GM12878 (cell line): ENCODE data around the gene PSMB8. TPM values are rescaled to one million over a fixed set of nuclear protein-coding genes. Genes with fewer than 3 reads are reported as not detected.

Source experiments
- ATAC-seq: fragments of 200-7000 bp; cut with Tn5 transposase; 3 replicates; pipeline ENCODE4 v1.9.1; 2020; ENCODE audit warnings: mild to moderate bottlenecking, moderate library complexity
- BruUV-seq: library from RNA; stranded (reverse); fragments of 400-500 nt; replicated peaks from 2 replicates; lab custom pipeline; 2021; lab: Mats Ljungman, UMichigan
- CTCF ChIA-PET: fragments of 300-600 bp; sonication (Branson Sonifier 250); formaldehyde crosslinking; extraction: SDS; loops from one replicate; lab custom pipeline; 2021; ENCODE audit warnings: inconsistent platforms; lab: Yijun Ruan, JAX
- POLR2A ChIA-PET: fragments of 350-600 bp; formaldehyde crosslinking; extraction: SDS; loops from one replicate; lab custom pipeline; 2021; ENCODE audit warnings: inconsistent platforms; lab: Charles Lee
- RAD21 ChIA-PET: fragments of 300-600 bp; sonication (Branson Sonifier 250); formaldehyde crosslinking; loops from one replicate; lab custom pipeline; 2023; ENCODE audit warnings: antibody characterized with exemption; ENCODE audit not compliant: unreplicated experiment; lab: Charles Lee
- SMC1A ChIA-PET: fragments of 300-600 bp; sonication (Branson Sonifier 250); formaldehyde crosslinking; loops from one replicate; lab custom pipeline; 2023; ENCODE audit not compliant: unreplicated experiment, uncharacterized antibody; lab: Charles Lee
- DNase-seq: peaks from one replicate; pipeline ENCODE4 v3.0.0-alpha.2; 2011; ENCODE audit warnings: low read depth, low spot score
- FAIRE-seq: peaks from 3 replicates; lab custom pipeline; 2011; peaks lifted over from hg19 to GRCh38; lab: Jason Lieb, UNC
- H2AFZ ChIP-seq: 2 replicates; pipeline ENCODE4 v1.6.0; 2011; ENCODE audit warnings: low read depth, low read length, control low read depth; ENCODE audit not compliant: control insufficient read depth
- H3K27ac ChIP-seq: 2 replicates; pipeline ENCODE4 v1.5.1; 2011; ENCODE audit warnings: control low read depth; ENCODE audit not compliant: control insufficient read depth, insufficient read depth
- H3K27me3 ChIP-seq, 2 experiments: replicated peaks in 1 of 2; 2 replicates each; pipeline versions ENCODE4 v1.6.0 to v1.6.1; 2011; ENCODE audit warnings: low read length in 1 of 2; ENCODE audit not compliant: control insufficient read depth in 2 of 2, insufficient read depth in 2 of 2
- H3K36me3 ChIP-seq, 2 experiments: 2 replicates each; pipeline ENCODE4 v1.5.1; 2011; ENCODE audit warnings: low read length in 1 of 2; ENCODE audit not compliant: control insufficient read depth in 2 of 2, insufficient read depth in 2 of 2
- H3K4me1 ChIP-seq: 2 replicates; pipeline ENCODE4 v1.6.1; 2011; ENCODE audit warnings: mild to moderate bottlenecking, low read length, moderate library complexity, mixed read lengths; ENCODE audit not compliant: control insufficient read depth, insufficient read depth
- H3K4me2 ChIP-seq: 2 replicates; pipeline ENCODE4 v1.6.0; 2011; ENCODE audit warnings: control low read depth; ENCODE audit not compliant: control insufficient read depth, insufficient read depth
- H3K4me3 ChIP-seq: fragments of 200-600 bp; sonication (generic); 2 replicates; pipeline ENCODE4 v1.5.1; 2016
- H3K79me2 ChIP-seq: 2 replicates; pipeline ENCODE4 v1.6.0; 2011; ENCODE audit warnings: low read length; ENCODE audit not compliant: control insufficient read depth, insufficient read depth
- H3K9ac ChIP-seq: 2 replicates; pipeline ENCODE4 v1.8.0; 2011; ENCODE audit warnings: low read length, control low read depth, mixed read lengths; ENCODE audit not compliant: control insufficient read depth, insufficient read depth
- H3K9me3 ChIP-seq: replicated peaks from 3 replicates; pipeline ENCODE4 v1.5.1; 2011; ENCODE audit warnings: mild to moderate bottlenecking, low read length; ENCODE audit not compliant: control insufficient read depth, insufficient read depth
- H4K20me1 ChIP-seq: 2 replicates; pipeline ENCODE4 v1.6.0; 2011; ENCODE audit not compliant: control insufficient read depth, insufficient read depth
- CHD4 ChIP-seq: fragments of 200-600 bp; sonication (generic); IDR thresholded peaks from 2 replicates; pipeline ENCODE4 v1.6.1; 2016; ENCODE audit warnings: mild to moderate bottlenecking
- CTCF ChIP-seq, 3 experiments: IDR thresholded peaks in 2 of 3; conservative IDR thresholded peaks in 1 of 3; 2 replicates each; pipeline ENCODE4 v1.5.1; 2011; ENCODE audit warnings: low read depth in 3 of 3, low read length in 3 of 3, mild to moderate bottlenecking in 3 of 3, control low read depth in 2 of 3, moderate library complexity in 2 of 3, inconsistent platforms in 1 of 3, mixed read lengths in 1 of 3; ENCODE audit not compliant: control insufficient read depth in 2 of 3, insufficient read depth in 1 of 3; ENCODE audit errors: extremely low read depth in 1 of 3
- PKNOX1 ChIP-seq: fragments of 450-650 bp; IDR thresholded peaks from 2 replicates; pipeline ENCODE4 v1.6.1; 2016; ENCODE audit warnings: mild to moderate bottlenecking
- RCOR1 ChIP-seq: conservative IDR thresholded peaks from 2 replicates; pipeline ENCODE4 v1.6.1; 2012; ENCODE audit warnings: low read depth, low read length, improper control_type of control experiment
- SREBF2 ChIP-seq: IDR thresholded peaks from 2 replicates; pipeline ENCODE4 v1.6.1; 2012; ENCODE audit warnings: mild to moderate bottlenecking, low read length
- YBX1 ChIP-seq: fragments of 450-650 bp; IDR thresholded peaks from 2 replicates; pipeline ENCODE4 v1.6.1; 2016; ENCODE audit warnings: antibody characterized with exemption
- WGBS: methylation state at CpG from one replicate; pipeline ENCODE4 v1.1.6; 2016; ENCODE audit warnings: low lambda C conversion rate; ENCODE audit not compliant: insufficient replicate concordance, insufficient coverage; ENCODE audit errors: missing lambda C conversion rate; 5-methylcytosine and 5-hydroxymethylcytosine counted together
- in situ Hi-C: fragments of 300-500 bp; cut with MboI; formaldehyde crosslinking; loops from 9 replicates; pipeline ENCODE4 v1.14.3; 2018; ENCODE audit warnings: mixed read lengths
- intact Hi-C: fragments of 100-400 bp; cut with micrococcal nuclease; formaldehyde crosslinking; loops from one replicate; pipeline ENCODE4 v1.14.2; 2022; ENCODE audit not compliant: unreplicated experiment
- polyA plus RNA-seq, 11 experiments: library from polyadenylated mRNA; depleted of rRNA in 4 of 11; unstranded in 6 of 11; stranded (reverse) in 5 of 11; fragments of >200 nt; fragmentation: Nextera tagmentation in 4 of 11; fragmentation: Illumina TruSeq in 1 of 11; extraction: Ambion mirVana in 4 of 11; extraction: Trizol in 1 of 11; gene quantifications; 1 replicate in 1 of 11; 2 replicates in 10 of 11; pipeline versions ENCODE4 v1.2.1 to v1.2.3, GENCODE V29; 2011 to 2016; ENCODE audit warnings: inconsistent platforms in 2 of 11, missing spikeins in 2 of 11, low read depth in 1 of 11
- total RNA-seq, 4 experiments: library from RNA; depleted of rRNA in 3 of 4; stranded (reverse); fragments of >200 nt in 3 of 4; fragmentation: Illumina TruSeq in 1 of 4; extraction: Trizol in 1 of 4; gene quantifications; 2 replicates each; pipeline versions ENCODE4 v1.2.1 to v1.2.3, GENCODE V29; 2013 to 2021
- TF ChIP-seq, protein P1 (sequence below): IDR thresholded peaks from 2 replicates; pipeline ENCODE4 v1.6.1; 2011; ENCODE audit warnings: mild to moderate bottlenecking, low read depth, low read length, moderate library complexity; ENCODE audit not compliant: insufficient replicate concordance

Gene PSMB8
- total and polyA plus RNA-seq, 10 of the 15 experiments (the other 5 are each of a cell fraction or from before 2014, with no cell fraction given), result 304 to 557 (median 379) TPM

DNA sequence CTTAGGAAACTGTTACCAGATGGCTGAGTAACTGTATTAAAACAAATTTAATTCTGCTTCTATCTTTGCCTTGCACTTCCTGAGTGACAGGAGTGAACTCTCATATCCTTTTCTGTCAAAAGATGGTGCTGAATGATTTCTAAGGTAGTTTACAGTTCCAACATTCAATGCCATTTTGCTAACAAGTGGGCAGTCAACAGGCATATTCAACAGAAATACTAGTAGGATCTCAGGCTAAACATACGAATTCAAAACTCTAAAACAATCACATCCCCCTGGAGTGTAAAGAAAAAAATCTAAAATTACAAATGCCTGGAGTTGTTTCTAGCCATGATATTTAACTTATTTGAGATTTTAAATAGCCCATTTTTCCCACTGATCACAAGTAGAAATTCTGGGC is 16.8 kb upstream of the PSMB8 start:
- no peaks in the 10 kb centered on the region for H4K20me1 ChIP-seq
- in situ Hi-C loops (no loop called here), intact Hi-C loops (no loop called here)
- H2AFZ ChIP-seq, result no peak overlapping the region
- ChIA-PET POLR2A (interaction anchor here (0.6 to 8.1 kb wide), 2 partner anchors 19 to 52 kb away, joined by 3 to 357 read pairs; partner anchors contain the start of genes PSMB8 and TAP2), RAD21 (interaction anchor here (1.0 kb wide), 1 partner anchor 22 kb away, joined by 4 read pairs; the partner anchor contains the start of gene TAP2), SMC1A (interaction anchor here (1.1 kb wide), 1 partner anchor 21 kb away, joined by 4 read pairs; no protein-coding TSS in a partner anchor), CTCF (interaction anchor here (1.0 to 8.0 kb wide), 5 partner anchors 7 to 124 kb away, joined by 3 to 299 read pairs (median 5); partner anchors contain the start of genes PSMB8 and TAP2)
- H3K36me3 ChIP-seq, result peaks cover 4 to 12% of the 10 kb centered on the region in 2 experiments
- H3K4me1 ChIP-seq, result peaks cover 28% of the 10 kb centered on the region
- no peak overlapping the region for H3K4me2 ChIP-seq
- H3K9ac ChIP-seq, result no peak overlapping the region
- peak overlapping the region; percentile 13; the same call in 1 of the 2 replicates for H3K27ac ChIP-seq
- peaks cover 18% of the 10 kb centered on the region for H3K79me2 ChIP-seq
- H3K9me3 ChIP-seq, result no peaks in the 10 kb centered on the region
- FAIRE-seq, result peak; percentile 47
- TF ChIP-seq, protein P1, sequence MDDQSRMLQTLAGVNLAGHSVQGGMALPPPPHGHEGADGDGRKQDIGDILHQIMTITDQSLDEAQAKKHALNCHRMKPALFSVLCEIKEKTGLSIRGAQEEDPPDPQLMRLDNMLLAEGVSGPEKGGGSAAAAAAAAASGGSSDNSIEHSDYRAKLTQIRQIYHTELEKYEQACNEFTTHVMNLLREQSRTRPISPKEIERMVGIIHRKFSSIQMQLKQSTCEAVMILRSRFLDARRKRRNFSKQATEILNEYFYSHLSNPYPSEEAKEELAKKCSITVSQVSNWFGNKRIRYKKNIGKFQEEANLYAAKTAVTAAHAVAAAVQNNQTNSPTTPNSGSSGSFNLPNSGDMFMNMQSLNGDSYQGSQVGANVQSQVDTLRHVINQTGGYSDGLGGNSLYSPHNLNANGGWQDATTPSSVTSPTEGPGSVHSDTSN, result peak; percentile 30
- no peak for TF ChIP-seq RCOR1
- TF ChIP-seq PKNOX1, result peak; percentile 85
- no peak for TF ChIP-seq SREBF2
- no peak for TF ChIP-seq YBX1
- TF ChIP-seq CHD4, result no peak
- no peak for TF ChIP-seq CTCF (IDR thresholded peaks at IDR 0.05 in 2 of 3, conservative IDR thresholded peaks at IDR 0.05 in 1 of 3; ENCODE audit: control insufficient read depth in 2 of 3, extremely low read depth in 1 of 3, insufficient read depth in 1 of 3, low read depth in 3 of 3, low read length in 3 of 3)
- no TSS peak for BruUV-seq
- DNase-seq, result no peak
- no peaks in the 10 kb centered on the region for H3K27me3 ChIP-seq
- no peak; the same call in 2 of the 3 replicates for ATAC-seq
- 42% methylated on average over 1 of the region's 1 CpG for WGBS
- H3K4me3 ChIP-seq, result no peak overlapping the region
